Measurements from ENCODE around the gene LAG3.

- TF ChIP-seq CTCF (conservative IDR thresholded peaks at IDR 0.05; ENCODE audit: low read length) (no peak), EZH2phosphoT487 (IDR thresholded peaks at IDR 0.05; ENCODE audit: borderline replicate concordance, low read depth, low read length) (no peak)
Measured at GRCh38 chr12:6775185-6776174, 3.2 kb downstream of the LAG3 start.
